K562 (cell line): ENCODE results near the gene GAB2. TPM values are rescaled to one million over a fixed set of nuclear protein-coding genes. Genes with fewer than 3 reads are reported as not detected.

Experiments used
- ATF7 ChIP-seq: fragments of 450-650 bp; IDR thresholded peaks from 2 replicates; pipeline ENCODE4 v1.7.1; 2014; ENCODE audit warnings: mild to moderate bottlenecking, moderate library complexity
- CREB3 ChIP-seq: fragments of 450-650 bp; conservative IDR thresholded peaks from 2 replicates; pipeline ENCODE4 v1.6.1; 2016; ENCODE audit warnings: missing genetic modification characterization, low read depth, mild to moderate bottlenecking, missing compliant biosample characterization, moderate library complexity
- CTCFL ChIP-seq: IDR thresholded peaks from 2 replicates; pipeline ENCODE4 v1.6.1; 2011; ENCODE audit warnings: borderline replicate concordance, low read depth, mild to moderate bottlenecking, moderate library complexity, low read length; ENCODE audit not compliant: insufficient read depth, poor library complexity, severe bottlenecking
- EGR1 ChIP-seq: fragments of 450-650 bp; conservative IDR thresholded peaks from 2 replicates; pipeline ENCODE4 v1.6.1; 2017; ENCODE audit warnings: mild to moderate bottlenecking
- HOXB6 ChIP-seq: fragments of 250-450 bp; sonication (Bioruptor Pico); IDR thresholded peaks from 2 replicates; pipeline ENCODE4 v1.5.1; 2022; ENCODE audit warnings: mild to moderate bottlenecking, borderline replicate concordance
- LCOR ChIP-seq: sonication (generic); formaldehyde crosslinking; IDR thresholded peaks from 2 replicates; pipeline ENCODE4 v1.8.0; 2022; ENCODE audit warnings: mild to moderate bottlenecking, missing genetic modification reagents
- MYNN ChIP-seq, 2 experiments: sonication (generic); formaldehyde crosslinking in 1 of 2; IDR thresholded peaks; 2 replicates each; pipeline versions ENCODE4 v1.5.0 to v1.6.1; 2016 to 2020; ENCODE audit warnings: antibody characterized with exemption in 1 of 2, missing genetic modification reagents in 1 of 2
- NR1H2 ChIP-seq: sonication (generic); formaldehyde crosslinking; IDR thresholded peaks from 2 replicates; pipeline ENCODE4 v1.4.0; 2020; ENCODE audit warnings: mild to moderate bottlenecking, missing genetic modification reagents
- PBX2 ChIP-seq, 2 experiments: IDR thresholded peaks in 1 of 2; conservative IDR thresholded peaks in 1 of 2; 2 replicates each; pipeline ENCODE4 v1.6.1; 2016; ENCODE audit warnings: low read depth in 2 of 2, mild to moderate bottlenecking in 1 of 2, missing compliant biosample characterization in 1 of 2, missing genetic modification characterization in 1 of 2, moderate library complexity in 1 of 2
- POLR2H ChIP-seq: IDR thresholded peaks from 2 replicates; pipeline ENCODE4 v1.6.1; 2016; ENCODE audit warnings: missing genetic modification characterization, low read depth, mild to moderate bottlenecking, control low read depth, missing compliant biosample characterization, moderate library complexity
- RAD21 ChIP-seq, 2 experiments: fragments of 250-450 bp in 1 of 2; fragments of 450-650 bp in 1 of 2; sonication (Bioruptor Pico) in 1 of 2; formaldehyde crosslinking in 1 of 2; IDR thresholded peaks in 1 of 2; conservative IDR thresholded peaks in 1 of 2; 2 replicates each; pipeline versions ENCODE4 v1.4.0 to v1.8.0; 2020 to 2022; ENCODE audit warnings: mild to moderate bottlenecking in 2 of 2, moderate library complexity in 1 of 2
- RAD51 ChIP-seq: fragments of 450-650 bp; IDR thresholded peaks from 2 replicates; pipeline ENCODE4 v1.7.1; 2016; ENCODE audit warnings: low read depth, mild to moderate bottlenecking, borderline replicate concordance
- ZNF224 ChIP-seq: sonication (generic); formaldehyde crosslinking; IDR thresholded peaks from 2 replicates; pipeline ENCODE4 v1.8.0; 2022; ENCODE audit warnings: mild to moderate bottlenecking, missing genetic modification reagents
- ZNF263 ChIP-seq: sonication (generic); formaldehyde crosslinking; IDR thresholded peaks from 2 replicates; pipeline ENCODE4 v1.8.0; 2022; ENCODE audit warnings: mild to moderate bottlenecking, missing genetic modification reagents, borderline replicate concordance
- ZNF695 ChIP-seq: fragments of 450-650 bp; formaldehyde crosslinking; IDR thresholded peaks from 2 replicates; pipeline ENCODE4 v1.4.0; 2020; ENCODE audit warnings: mild to moderate bottlenecking, moderate library complexity
- polyA plus RNA-seq, 8 experiments: library from polyadenylated mRNA; depleted of rRNA in 4 of 8; stranded (reverse) in 5 of 8; unstranded in 3 of 8; fragments of >200 nt; fragmentation: Nextera tagmentation in 2 of 8; fragmentation: Illumina TruSeq in 1 of 8; extraction: Ambion mirVana in 2 of 8; extraction: Trizol in 1 of 8; gene quantifications; 2 replicates each; pipeline versions ENCODE4 v1.2.1 to v1.2.3, GENCODE V29; 2011 to 2014; ENCODE audit warnings: inconsistent platforms in 1 of 8, missing spikeins in 1 of 8
- total RNA-seq, 7 experiments: library from RNA; depleted of rRNA in 6 of 7; stranded (reverse); fragments of >200 nt in 6 of 7; fragmentation: Illumina TruSeq in 2 of 7; extraction: Trizol in 2 of 7; gene quantifications; 2 replicates each; pipeline versions ENCODE4 v1.2.1 to v1.2.3, GENCODE V29; 2011 to 2021; ENCODE audit warnings: low replicate concordance in 1 of 7

Gene GAB2
- total and polyA plus RNA-seq, 9 of the 15 experiments (the other 6 are each of a cell fraction or from before 2014, with no cell fraction given), result 2.3 to 35.2 (median 16.1) TPM

- TF ChIP-seq CTCFL (peak; percentile 69), POLR2H (tag) (0 out of 2 replicates have a peak, but pooled peaks have one; percentile 25), ZNF695 (no peak), ZNF263 (CRISPR knock-in tag) (no peak), ATF7 (no peak), RAD51 (no peak), RAD21 (CRISPR knock-in tag; conservative IDR thresholded peaks at IDR 0.05 in 1 of 2, IDR thresholded peaks at IDR 0.05 in 1 of 2) (peak; percentile 45), EGR1 (no peak), CREB3 (tag) (no peak), NR1H2 (CRISPR knock-in tag) (no peak), PBX2 (CRISPR knock-in tag; IDR thresholded peaks at IDR 0.05; ENCODE audit: low read depth) (no peak), PBX2 (tag; conservative IDR thresholded peaks at IDR 0.05; ENCODE audit: low read depth) (peak; percentile 57), ZNF224 (CRISPR knock-in tag) (no peak), LCOR (CRISPR knock-in tag) (no peak), HOXB6 (CRISPR knock-in tag) (no peak), MYNN (IDR thresholded peaks at IDR 0.05) (no peak), MYNN (CRISPR knock-in tag; IDR thresholded peaks at IDR 0.05) (no peak)
Observed at GRCh38 chr11:78432058-78432515, 14.5 kb upstream of the GAB2 start (continued).
